Right atrium auricular region (tissue), 2 donors: ENCODE measurements around the gene EDAR. TPM values are rescaled to one million over a fixed set of nuclear protein-coding genes. Genes with fewer than 3 reads are reported as not detected.

Experiments used
- DNase-seq: peaks from one replicate; pipeline ENCODE4 v3.0.0-alpha.2; 2019; ENCODE audit warnings: low spot score
- H3K27ac ChIP-seq, 2 donors: fragments of 200-600 bp; sonication (generic); 1 replicate in 1 of 2; 2 replicates in 1 of 2; pipeline ENCODE4 v1.5.1; 2016 to 2019
- H3K27me3 ChIP-seq, 2 donors: fragments of 200-600 bp; sonication (generic); one replicate each; pipeline versions ENCODE4 v1.5.1 to v1.6.0; 2017 to 2019
- H3K36me3 ChIP-seq: fragments of 200-600 bp; sonication (generic); one replicate; pipeline ENCODE4 v1.5.1; 2016
- H3K4me1 ChIP-seq, 2 donors: fragments of 200-600 bp; sonication (generic); one replicate each; pipeline versions ENCODE4 v1.5.1 to v1.6.0; 2017 to 2019
- H3K4me3 ChIP-seq, 2 donors: fragments of 200-600 bp; sonication (generic); 1 replicate in 1 of 2; 2 replicates in 1 of 2; pipeline ENCODE4 v1.5.1; 2017 to 2019; ENCODE audit warnings: mild to moderate bottlenecking in 1 of 2, moderate library complexity in 1 of 2
- H3K9me3 ChIP-seq, 2 donors: fragments of 200-600 bp; sonication (generic); one replicate each; pipeline ENCODE4 v1.5.1; 2019
- total RNA-seq, 2 donors: library from RNA; depleted of rRNA; stranded (reverse); fragments of >200 nt; gene quantifications; one replicate each; pipeline ENCODE4 v1.1.0, GENCODE V29; 2016
- TF ChIP-seq, protein P1 (sequence below), 2 donors: fragments of 200-600 bp; sonication (generic); IDR thresholded peaks; one replicate each; pipeline ENCODE4 v1.5.1; 2019; ENCODE audit warnings: antibody characterized with exemption in 2 of 2

EDAR gene
- total RNA-seq, 2 donors from 2014 or later, result not detected

DNA sequence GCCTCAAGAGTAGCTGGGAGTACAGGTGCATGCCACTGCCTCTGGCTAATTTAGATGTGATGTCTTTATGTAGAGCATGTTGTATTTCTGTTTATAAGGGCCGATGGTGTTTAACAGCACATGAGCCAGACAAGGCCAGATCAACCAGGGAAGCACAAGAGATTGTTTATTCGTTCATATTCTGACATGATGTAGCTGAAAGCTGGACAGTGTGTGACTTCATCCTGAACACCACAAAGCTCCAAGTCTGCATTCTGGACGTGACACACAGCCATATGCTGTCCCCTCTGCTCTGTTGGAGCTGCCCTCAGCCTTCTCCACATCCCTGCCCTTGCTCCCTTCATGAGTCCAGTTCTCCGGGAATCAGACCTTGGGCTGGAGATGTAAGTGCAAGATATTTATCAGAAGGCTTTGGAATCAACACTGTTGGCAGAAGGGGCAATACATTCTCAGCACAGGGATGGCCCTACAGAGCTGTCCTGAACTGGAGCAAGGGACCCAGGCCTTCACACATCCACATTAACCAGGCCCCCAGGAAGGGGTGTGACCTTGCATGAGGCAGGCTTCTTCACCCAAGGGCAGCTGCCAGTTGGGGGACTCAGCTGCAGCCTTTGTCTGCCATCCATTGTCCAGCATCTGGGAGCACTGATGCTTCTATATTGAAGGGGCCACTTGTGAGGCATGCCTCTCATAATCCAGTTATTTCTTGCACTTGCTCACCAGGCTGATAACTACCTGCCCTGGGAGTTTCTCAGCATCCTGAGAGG, 38.5 kb downstream of the EDAR start:
- H3K4me3 ChIP-seq, result no peak overlapping the region
- DNase-seq, result no peak
- no peaks in the 10 kb centered on the region for H3K4me1 ChIP-seq
- H3K36me3 ChIP-seq, result no peaks in the 10 kb centered on the region
- TF ChIP-seq, protein P1, sequence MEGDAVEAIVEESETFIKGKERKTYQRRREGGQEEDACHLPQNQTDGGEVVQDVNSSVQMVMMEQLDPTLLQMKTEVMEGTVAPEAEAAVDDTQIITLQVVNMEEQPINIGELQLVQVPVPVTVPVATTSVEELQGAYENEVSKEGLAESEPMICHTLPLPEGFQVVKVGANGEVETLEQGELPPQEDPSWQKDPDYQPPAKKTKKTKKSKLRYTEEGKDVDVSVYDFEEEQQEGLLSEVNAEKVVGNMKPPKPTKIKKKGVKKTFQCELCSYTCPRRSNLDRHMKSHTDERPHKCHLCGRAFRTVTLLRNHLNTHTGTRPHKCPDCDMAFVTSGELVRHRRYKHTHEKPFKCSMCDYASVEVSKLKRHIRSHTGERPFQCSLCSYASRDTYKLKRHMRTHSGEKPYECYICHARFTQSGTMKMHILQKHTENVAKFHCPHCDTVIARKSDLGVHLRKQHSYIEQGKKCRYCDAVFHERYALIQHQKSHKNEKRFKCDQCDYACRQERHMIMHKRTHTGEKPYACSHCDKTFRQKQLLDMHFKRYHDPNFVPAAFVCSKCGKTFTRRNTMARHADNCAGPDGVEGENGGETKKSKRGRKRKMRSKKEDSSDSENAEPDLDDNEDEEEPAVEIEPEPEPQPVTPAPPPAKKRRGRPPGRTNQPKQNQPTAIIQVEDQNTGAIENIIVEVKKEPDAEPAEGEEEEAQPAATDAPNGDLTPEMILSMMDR (IDR thresholded peaks at IDR 0.05), result no peak
- no peak overlapping the region for H3K27ac ChIP-seq
- H3K9me3 ChIP-seq, result peaks cover 0 to 20% of the 10 kb centered on the region in 2 donors
- no peaks in the 10 kb centered on the region for H3K27me3 ChIP-seq

DNA sequence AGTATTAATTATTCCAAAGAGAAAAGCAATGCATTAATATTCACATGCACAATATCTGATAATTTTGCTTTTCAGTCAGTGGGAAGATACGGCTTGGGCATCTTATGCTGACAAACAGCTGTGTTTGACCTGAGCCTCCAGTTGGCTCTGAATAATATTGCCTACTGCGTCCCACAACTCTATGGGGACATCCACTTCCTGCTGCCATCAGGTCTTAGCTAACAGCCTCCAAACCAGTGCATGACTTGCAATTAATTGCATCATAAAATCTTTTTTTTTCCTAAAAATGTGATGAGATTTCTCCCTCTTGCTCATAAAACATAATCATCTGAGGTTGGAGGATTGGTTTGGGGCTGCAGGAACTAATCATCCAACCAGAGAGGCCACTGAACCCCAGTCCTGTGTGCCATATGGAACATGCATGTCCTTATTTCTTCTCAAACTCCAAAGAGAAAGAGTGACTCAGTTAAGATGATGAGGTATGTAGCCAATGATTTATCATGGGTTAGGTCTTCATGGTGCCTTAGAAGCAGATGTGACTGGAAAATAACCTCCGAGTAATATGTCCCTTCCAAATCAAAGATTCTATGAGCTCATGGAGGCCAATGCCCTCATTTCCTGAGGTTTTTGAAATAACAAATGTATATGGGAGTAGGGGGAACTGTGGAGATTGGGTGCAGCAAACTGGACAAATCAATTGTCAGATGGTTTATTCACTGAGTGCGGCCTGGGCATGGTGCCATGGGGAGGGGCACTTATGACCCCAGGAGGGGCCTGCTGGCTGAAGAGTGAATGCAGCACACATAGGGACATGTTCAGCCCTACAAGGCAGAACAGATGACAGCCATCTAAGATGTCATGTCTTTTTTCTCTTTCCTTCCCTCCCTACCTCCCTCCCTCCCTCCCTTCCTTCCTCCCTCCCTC, 39.4 kb downstream of the EDAR start:
- peaks cover 0 to 25% of the 10 kb centered on the region in 2 donors for H3K9me3 ChIP-seq
- no peak for DNase-seq
- no peaks in the 10 kb centered on the region for H3K27me3 ChIP-seq
- H3K4me1 ChIP-seq, result peaks cover 0 to 2% of the 10 kb centered on the region in 2 donors
- no peak overlapping the region for H3K27ac ChIP-seq
- no peaks in the 10 kb centered on the region for H3K36me3 ChIP-seq
- H3K4me3 ChIP-seq, result no peak overlapping the region
- TF ChIP-seq, protein P1 (IDR thresholded peaks at IDR 0.05), result no peak

DNA sequence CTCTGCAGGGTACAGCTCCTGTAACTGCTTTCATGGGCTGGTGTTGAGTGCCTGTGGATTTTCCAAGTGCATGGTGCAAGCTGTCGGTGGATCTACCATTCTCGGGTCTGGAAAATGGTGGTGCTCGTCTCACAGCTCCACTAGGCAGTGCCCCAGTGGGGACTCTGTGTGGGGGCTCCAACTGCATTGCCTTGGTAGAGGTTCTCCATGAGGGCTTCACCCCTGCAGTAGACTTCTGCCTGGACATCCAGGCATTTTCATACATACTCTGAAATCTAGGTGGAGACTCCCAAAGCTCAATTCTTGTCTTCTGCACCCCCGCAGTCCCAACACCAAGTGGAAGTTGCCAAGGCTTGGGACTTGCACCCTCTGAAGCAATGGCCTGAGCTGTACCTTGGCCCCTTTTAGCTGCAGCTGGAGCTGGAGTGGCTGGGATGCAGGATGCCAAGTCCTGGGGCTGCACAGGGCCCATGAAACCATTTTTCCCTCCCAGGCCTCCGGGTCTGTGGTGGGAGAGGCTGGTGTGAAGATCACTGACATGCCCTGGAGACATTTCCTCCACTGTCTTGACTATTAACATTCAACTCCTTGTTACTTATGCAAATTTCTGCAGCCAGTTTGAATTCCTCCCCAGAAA, 41.6 kb downstream of the EDAR start:
- TF ChIP-seq, protein P1 (IDR thresholded peaks at IDR 0.05), result no peak
- DNase-seq, result no peak

DNA sequence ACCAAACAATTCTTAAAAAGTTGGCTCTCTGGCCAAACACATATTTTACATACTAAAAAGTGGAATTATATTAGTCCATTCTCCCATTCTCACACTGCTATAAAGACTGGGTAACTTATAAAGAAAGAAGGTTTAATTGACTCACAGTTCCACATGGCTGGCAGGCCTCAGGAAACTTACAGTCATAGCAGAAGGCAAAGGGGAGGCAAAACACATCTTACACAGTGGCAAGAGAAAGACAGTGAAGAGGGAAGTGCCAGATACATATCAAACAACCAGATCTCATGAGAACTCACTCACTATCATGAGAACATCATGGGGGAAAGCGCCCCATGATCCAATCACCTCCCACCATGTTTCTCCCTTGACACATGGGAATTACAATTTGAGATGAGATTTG, 42.6 kb downstream of the EDAR start:
- H3K36me3 ChIP-seq, result no peaks in the 10 kb centered on the region
- H3K9me3 ChIP-seq, result peaks cover 0 to 17% of the 10 kb centered on the region in 2 donors
- TF ChIP-seq, protein P1 (IDR thresholded peaks at IDR 0.05), result no peak
- peaks cover 0 to 6% of the 10 kb centered on the region in 2 donors for H3K4me1 ChIP-seq
- no peaks in the 10 kb centered on the region for H3K27me3 ChIP-seq
- no peak overlapping the region for H3K27ac ChIP-seq
- H3K4me3 ChIP-seq, result no peak overlapping the region
- DNase-seq, result no peak

More for the DNA sequence above, 41.6 kb downstream of the EDAR start:
- H3K4me3 ChIP-seq, result no peak overlapping the region
- peaks cover 0 to 6% of the 10 kb centered on the region in 2 donors for H3K4me1 ChIP-seq
- no peak overlapping the region for H3K27ac ChIP-seq
- H3K36me3 ChIP-seq, result no peaks in the 10 kb centered on the region
- no peaks in the 10 kb centered on the region for H3K27me3 ChIP-seq
- peaks cover 0 to 24% of the 10 kb centered on the region in 2 donors for H3K9me3 ChIP-seq

DNA sequence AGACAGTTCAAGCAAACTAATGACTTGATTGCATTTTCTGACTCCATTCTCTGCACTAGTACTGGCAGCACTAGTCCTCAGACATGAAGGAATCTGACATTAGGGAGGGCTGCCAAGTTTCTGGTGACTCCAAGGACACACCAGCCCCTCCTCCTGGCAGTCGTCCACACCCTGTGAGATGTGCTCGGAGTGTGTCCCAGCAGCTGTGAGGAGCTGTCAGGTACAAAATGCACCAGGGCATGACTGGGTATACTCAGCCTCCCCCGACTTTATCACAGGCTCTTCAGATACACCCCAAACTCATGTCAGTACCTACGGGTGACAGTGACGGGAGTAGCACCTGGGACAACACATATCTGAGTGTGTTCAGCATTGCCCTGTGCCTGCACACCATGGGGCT, 43.1 kb downstream of the EDAR start:
- Histone ChIP-seq H3K9me3 (peaks cover 0 to 17% of the 10 kb centered on the region in 2 donors), H3K4me1 (peaks cover 0 to 6% of the 10 kb centered on the region in 2 donors), H3K27ac (no peak overlapping the region), H3K4me3 (no peak overlapping the region), H3K27me3 (no peaks in the 10 kb centered on the region), H3K36me3 (no peaks in the 10 kb centered on the region)
- DNase-seq, result no peak
- TF ChIP-seq, protein P1 (IDR thresholded peaks at IDR 0.05), result no peak
